A673 (cell line): ENCODE results near the gene KLHL5.

Experiments
- CTCF ChIP-seq: fragments of 300-800, 200-600 bp; sonication (generic); conservative IDR thresholded peaks from 2 replicates; pipeline ENCODE4 v1.5.1; 2017; ENCODE audit warnings: low read depth, mild to moderate bottlenecking, antibody characterized with exemption, low read length, moderate library complexity, mixed read lengths
- EZH2 ChIP-seq: fragments of 200-600 bp; sonication (generic); IDR thresholded peaks from 2 replicates; pipeline ENCODE4 v1.6.1; 2017; ENCODE audit warnings: borderline replicate concordance, low read depth, mild to moderate bottlenecking, mixed read lengths, antibody characterized with exemption, low read length; ENCODE audit not compliant: poor library complexity, severe bottlenecking

DNA sequence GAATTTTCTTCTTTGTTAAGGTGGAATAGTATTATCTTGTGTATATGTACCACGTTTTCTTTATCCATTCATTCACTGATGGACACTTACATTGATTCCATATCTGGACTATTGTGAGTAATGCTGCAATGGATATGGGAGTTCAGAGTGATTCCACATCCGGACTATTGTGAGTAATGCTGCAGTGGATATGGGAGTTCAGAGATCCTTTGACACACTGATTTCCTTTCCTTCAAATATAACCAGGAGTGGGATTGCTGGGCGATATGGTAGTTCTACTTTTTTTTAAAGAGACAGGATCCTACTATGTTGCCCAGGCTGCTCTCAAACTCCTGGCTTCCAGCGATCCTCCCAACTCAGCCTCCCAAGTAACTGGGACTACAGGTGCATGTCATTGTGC lies 41.9 kb upstream of the KLHL5 start:
- TF ChIP-seq CTCF = no peak
- no peak for TF ChIP-seq EZH2
